Measurements from ENCODE around the gene CCDC33. TPM values are rescaled to one million over a fixed set of nuclear protein-coding genes. Genes with fewer than 3 reads are reported as not detected.

CCDC33 gene
- total RNA-seq, 1 experiment from 2014 or later, result 0.77 TPM

DNA sequence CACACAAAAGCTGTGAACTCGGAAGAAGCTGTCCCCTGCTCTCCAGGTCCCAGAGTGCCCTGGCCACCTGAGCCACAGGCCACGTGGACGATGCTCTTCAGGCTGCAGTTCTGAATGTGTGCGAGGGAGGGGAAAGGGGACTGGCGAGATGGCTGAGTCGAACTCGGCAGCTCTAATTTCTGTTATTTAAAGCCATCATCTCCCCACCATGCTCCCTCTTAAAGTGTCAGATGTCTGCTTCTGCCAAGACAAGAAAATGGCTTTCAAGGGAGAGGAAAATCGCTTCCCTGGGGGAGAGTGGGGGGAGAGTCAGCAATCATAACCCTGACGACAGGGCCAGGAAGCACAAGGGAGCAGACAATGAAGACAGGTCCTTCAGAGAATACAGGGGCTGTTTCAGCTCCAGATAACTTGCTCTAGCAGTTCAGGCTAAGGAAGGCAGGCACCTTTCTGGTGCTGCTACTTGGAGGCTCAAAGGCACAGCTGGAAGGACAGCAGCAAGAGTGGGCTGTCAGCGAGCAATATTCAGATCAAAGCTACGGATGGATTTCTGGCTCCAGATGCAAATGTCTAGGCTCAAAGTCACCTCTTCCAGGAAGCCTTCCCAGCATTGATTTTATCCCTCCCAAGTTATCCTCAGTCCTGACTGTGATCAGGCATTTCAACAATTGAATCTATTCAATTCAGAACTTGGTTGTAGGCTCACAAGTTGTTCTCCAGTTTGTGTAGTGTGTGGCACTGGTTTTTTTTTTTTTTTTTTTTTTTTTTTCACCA is 15.5 kb upstream of the CCDC33 start:
- TF ChIP-seq EZH2 (IDR thresholded peaks at IDR 0.05; ENCODE audit: low read length, unreplicated experiment), result no peak
- TF ChIP-seq EZH2phosphoT487 (IDR thresholded peaks at IDR 0.05; ENCODE audit: borderline replicate concordance, low read length), result no peak
- no peak for TF ChIP-seq CTCF (conservative IDR thresholded peaks at IDR 0.05; ENCODE audit: low read depth, low read length)
- H3K27me3 ChIP-seq (ENCODE audit: low read length), result 0 out of 2 replicates have a peak, but pooled peaks cover 3% of the 10 kb centered on the region
- H3K79me2 ChIP-seq (ENCODE audit: low read length), result no peaks in the 10 kb centered on the region
- H3K9me3 ChIP-seq (ENCODE audit: low read length), result no peaks in the 10 kb centered on the region
- ChIA-PET CTCF (no interaction called here), POLR2A (ENCODE audit: unreplicated experiment) (no interaction called here)
- H4K20me1 ChIP-seq (ENCODE audit: low read length), result no peaks in the 10 kb centered on the region
- DNase-seq, result no peak
- H3K4me1 ChIP-seq (ENCODE audit: insufficient read depth, low read length), result peaks cover 14% of the 10 kb centered on the region
- no peak overlapping the region for H3K4me2 ChIP-seq (ENCODE audit: low read length)
- no peak overlapping the region for H3K4me3 ChIP-seq (ENCODE audit: low read length)
- no peaks in the 10 kb centered on the region for H3K36me3 ChIP-seq (ENCODE audit: low read depth, low read length)
- no TSS peak for BruUV-seq (replicated peaks)
- intact Hi-C loops (cut with micrococcal nuclease), result no loop called here
- no peaks in the 10 kb centered on the region for H3F3A ChIP-seq (ENCODE audit: low read length, unreplicated experiment)
- no peaks in the 10 kb centered on the region for H3K9me2 ChIP-seq (replicated peaks; ENCODE audit: low read length)
- no peak overlapping the region for H3K27ac ChIP-seq (ENCODE audit: low read length)
- no peak overlapping the region for H3K9ac ChIP-seq (ENCODE audit: low read length)
- no peak for ATAC-seq
- no peak overlapping the region for H2AFZ ChIP-seq (ENCODE audit: low read length)

DNA sequence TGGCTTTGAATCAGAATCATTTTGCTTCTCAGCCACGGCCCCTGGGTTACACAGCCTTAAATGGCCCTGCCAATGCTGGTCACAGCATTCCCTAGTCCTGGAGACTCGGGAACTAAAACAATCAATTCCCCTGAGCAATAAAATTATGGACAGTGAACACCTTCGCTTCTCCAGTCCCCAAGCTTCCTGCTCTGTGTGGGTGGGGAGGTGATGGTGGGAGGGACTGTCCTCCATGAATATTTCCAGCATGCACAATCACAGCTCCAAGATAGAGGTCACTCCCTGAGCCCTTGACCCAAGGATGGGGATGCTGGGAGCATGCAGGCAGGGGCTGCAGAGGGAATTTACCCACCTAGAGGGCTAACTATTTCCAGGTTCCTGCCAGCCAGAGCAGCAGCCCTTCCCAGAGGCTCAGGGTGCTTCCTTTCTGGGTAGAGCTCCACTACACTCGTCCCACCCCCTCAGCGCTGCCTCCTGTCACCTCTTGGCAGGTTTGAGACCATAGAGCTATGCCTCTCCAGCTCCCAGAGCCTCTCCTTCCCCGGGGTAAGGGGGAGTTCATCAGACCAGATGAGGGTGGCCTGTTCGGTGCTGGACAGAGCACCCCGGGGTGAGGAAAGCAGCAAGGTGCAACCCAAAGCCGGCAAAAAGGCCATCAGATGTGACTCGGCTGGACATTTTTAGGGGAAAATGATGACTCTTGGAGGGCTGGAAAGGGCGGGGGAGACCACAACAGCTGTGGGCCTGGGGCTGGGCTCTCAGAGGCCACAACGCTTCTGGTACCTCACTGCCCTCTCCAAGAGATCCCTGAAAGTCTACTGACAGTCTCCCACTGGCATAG is 14.5 kb upstream of the CCDC33 start:
- Histone ChIP-seq H3K36me3 (ENCODE audit: low read depth, low read length) (no peaks in the 10 kb centered on the region), H3K9me2 (replicated peaks; ENCODE audit: low read length) (no peaks in the 10 kb centered on the region), H3K27ac (ENCODE audit: low read length) (no peak overlapping the region), H4K20me1 (ENCODE audit: low read length) (no peaks in the 10 kb centered on the region), H3K9ac (ENCODE audit: low read length) (no peak overlapping the region), H3K27me3 (ENCODE audit: low read length) (0 out of 2 replicates have a peak, but pooled peaks cover 3% of the 10 kb centered on the region), H3K9me3 (ENCODE audit: low read length) (no peaks in the 10 kb centered on the region), H3K79me2 (ENCODE audit: low read length) (no peaks in the 10 kb centered on the region), H3K4me3 (ENCODE audit: low read length) (no peak overlapping the region), H3K4me2 (ENCODE audit: low read length) (no peak overlapping the region), H3F3A (ENCODE audit: low read length, unreplicated experiment) (no peaks in the 10 kb centered on the region), H3K4me1 (ENCODE audit: insufficient read depth, low read length) (peaks cover 8% of the 10 kb centered on the region), H2AFZ (ENCODE audit: low read length) (no peak overlapping the region)
- no TSS peak for BruUV-seq (replicated peaks)
- CTCF ChIA-PET, result interaction anchor here (0.6 kb wide), 1 partner anchor 93 kb away, joined by 3 read pairs; no protein-coding TSS in a partner anchor
- DNase-seq, result no peak
- no peak for TF ChIP-seq EZH2phosphoT487 (IDR thresholded peaks at IDR 0.05; ENCODE audit: borderline replicate concordance, low read length)
- no peak for TF ChIP-seq CTCF (conservative IDR thresholded peaks at IDR 0.05; ENCODE audit: low read depth, low read length)
- no peak for TF ChIP-seq EZH2 (IDR thresholded peaks at IDR 0.05; ENCODE audit: low read length, unreplicated experiment)
- POLR2A ChIA-PET (ENCODE audit: unreplicated experiment), result no interaction called here
- no peak for ATAC-seq
- intact Hi-C loops (cut with micrococcal nuclease), result no loop called here

Measured in PC-3 (cell line).